Coronary artery (tissue), 2 donors: Measurements from ENCODE around the gene EBF4.

Experiments
- DNase-seq: peaks from one replicate; pipeline ENCODE4 v3.0.0-alpha.2; 2017; ENCODE audit warnings: low spot score
- H3K27ac ChIP-seq, 2 donors: fragments of 200-600 bp; sonication (generic); one replicate each; pipeline ENCODE4 v1.5.1; 2016 to 2019
- H3K4me3 ChIP-seq: fragments of 200-600 bp; sonication (generic); 2 replicates; pipeline ENCODE4 v1.5.1; 2016; ENCODE audit warnings: mild to moderate bottlenecking, moderate library complexity
- CTCF ChIP-seq: fragments of 200-600 bp; sonication (generic); IDR thresholded peaks from one replicate; pipeline ENCODE4 v1.5.1; 2019; ENCODE audit warnings: antibody characterized with exemption

Gene EBF4

GRCh38 chr20:2749951-2750490 is 57.4 kb downstream of the EBF4 start:
- TF ChIP-seq CTCF = no peak

GRCh38 chr20:2750491-2751251 is 58.1 kb downstream of the EBF4 start:
- no peak for TF ChIP-seq CTCF
- peak; percentile 78 for DNase-seq
- Histone ChIP-seq H3K27ac (no peak overlapping the region), H3K4me3 (peak overlapping the region; percentile 72)

More at GRCh38 chr20:2749951-2750490, 57.4 kb downstream of the EBF4 start:
- DNase-seq = peak; percentile 72
- Histone ChIP-seq H3K4me3 (peak overlapping the region; percentile 72), H3K27ac (no peak overlapping the region)

- H3K4me3 ChIP-seq = peak overlapping the region; percentile 72
- peak overlapping the region in 1 of 2 donors; percentile 33 for H3K27ac ChIP-seq
- DNase-seq = no peak
- TF ChIP-seq CTCF = no peak
Measured at GRCh38 chr20:2751347-2751877, 58.8 kb downstream of the EBF4 start.

- peak; percentile 72 for DNase-seq
- H3K4me3 ChIP-seq = peak overlapping the region; percentile 72
- peak overlapping the region in 1 of 2 donors; percentile 33 for H3K27ac ChIP-seq
- TF ChIP-seq CTCF = no peak
Measured at GRCh38 chr20:2751878-2752566, 59.4 kb downstream of the EBF4 start.

- H3K4me3 ChIP-seq = peak overlapping the region; percentile 72
- no peak for DNase-seq
- H3K27ac ChIP-seq = no peak overlapping the region
- no peak for TF ChIP-seq CTCF
Measured at GRCh38 chr20:2752567-2753460, 60.2 kb downstream of the EBF4 start.

GRCh38 chr20:2753461-2754040 is 61.0 kb downstream of the EBF4 start:
- Histone ChIP-seq H3K27ac (no peak overlapping the region), H3K4me3 (no peak overlapping the region)
- DNase-seq = no peak
- TF ChIP-seq CTCF = no peak
